Measurements from ENCODE around the gene BANF2. TPM values are rescaled to one million over a fixed set of nuclear protein-coding genes. Genes with fewer than 3 reads are reported as not detected.

BANF2 gene
- total RNA-seq, 1 experiment from 2014 or later, result not detected

GRCh38 chr20:17712708-17713107 lies 12.9 kb downstream of the BANF2 start:
- Mint-ChIP-seq H3K36me3 (ENCODE audit: insufficient read depth in 1 of 3, low read depth in 3 of 3) (no peaks in the 10 kb centered on the region), H3K27ac (no peak overlapping the region), H3K9me3 (no peaks in the 10 kb centered on the region; a peak in 1 of 5 replicates), H3K4me1 (peaks cover 21% of the 10 kb centered on the region in 2 experiments), H3K27me3 (ENCODE audit: low read depth) (peaks cover 2% of the 10 kb centered on the region), H3K4me3 (no peak overlapping the region)
- H2BK15ac ChIP-seq (ENCODE audit: low read depth, low read length), result no peak overlapping the region
- WGBS (ENCODE audit: extremely low coverage, insufficient read length, low lambda C conversion rate), result no CpG with 5 or more reads among the region's 6 CpGs
- H3K27ac ChIP-seq (ENCODE audit: insufficient read length, low read depth, low read length), result no peak overlapping the region
- H3K9ac ChIP-seq (ENCODE audit: extremely low read depth, insufficient read length, low read length), result no peak overlapping the region
- no peaks in the 10 kb centered on the region for H3K79me2 ChIP-seq (ENCODE audit: insufficient read depth, low read length)
- H3K79me1 ChIP-seq (ENCODE audit: insufficient read depth, low read depth, low read length, poor library complexity, severe bottlenecking), result no peaks in the 10 kb centered on the region
- no peak overlapping the region for H4K91ac ChIP-seq (ENCODE audit: insufficient read length, low read depth, low read length)
- no peak overlapping the region for H2BK5ac ChIP-seq (ENCODE audit: insufficient read length, low read length)
- H3K27me3 ChIP-seq (ENCODE audit: insufficient read depth, low read length), result no peaks in the 10 kb centered on the region
- no peak overlapping the region for H3K23ac ChIP-seq (ENCODE audit: insufficient read length, low read depth, low read length)
- TF ChIP-seq, protein P1, sequence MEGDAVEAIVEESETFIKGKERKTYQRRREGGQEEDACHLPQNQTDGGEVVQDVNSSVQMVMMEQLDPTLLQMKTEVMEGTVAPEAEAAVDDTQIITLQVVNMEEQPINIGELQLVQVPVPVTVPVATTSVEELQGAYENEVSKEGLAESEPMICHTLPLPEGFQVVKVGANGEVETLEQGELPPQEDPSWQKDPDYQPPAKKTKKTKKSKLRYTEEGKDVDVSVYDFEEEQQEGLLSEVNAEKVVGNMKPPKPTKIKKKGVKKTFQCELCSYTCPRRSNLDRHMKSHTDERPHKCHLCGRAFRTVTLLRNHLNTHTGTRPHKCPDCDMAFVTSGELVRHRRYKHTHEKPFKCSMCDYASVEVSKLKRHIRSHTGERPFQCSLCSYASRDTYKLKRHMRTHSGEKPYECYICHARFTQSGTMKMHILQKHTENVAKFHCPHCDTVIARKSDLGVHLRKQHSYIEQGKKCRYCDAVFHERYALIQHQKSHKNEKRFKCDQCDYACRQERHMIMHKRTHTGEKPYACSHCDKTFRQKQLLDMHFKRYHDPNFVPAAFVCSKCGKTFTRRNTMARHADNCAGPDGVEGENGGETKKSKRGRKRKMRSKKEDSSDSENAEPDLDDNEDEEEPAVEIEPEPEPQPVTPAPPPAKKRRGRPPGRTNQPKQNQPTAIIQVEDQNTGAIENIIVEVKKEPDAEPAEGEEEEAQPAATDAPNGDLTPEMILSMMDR (conservative IDR thresholded peaks at IDR 0.05), result no peak
- no peaks in the 10 kb centered on the region for H3K9me3 ChIP-seq (ENCODE audit: control insufficient read depth, low read depth, low read length)
- H3K14ac ChIP-seq (ENCODE audit: insufficient read depth, low read length), result no peak overlapping the region
- no peak overlapping the region for H2AK5ac ChIP-seq (ENCODE audit: insufficient read length, low read length)
- no peak overlapping the region for H3K56ac ChIP-seq (ENCODE audit: insufficient read length, low read depth, low read length)
- no peaks in the 10 kb centered on the region for H3K23me2 ChIP-seq (ENCODE audit: insufficient read length, low read depth, low read length, poor library complexity, severe bottlenecking)
- H3T11ph ChIP-seq (ENCODE audit: low read length), result no peak overlapping the region
- no peak overlapping the region for H2BK12ac ChIP-seq (ENCODE audit: insufficient read length, low read depth, low read length)
- H2BK20ac ChIP-seq (ENCODE audit: low read depth, low read length, poor library complexity, severe bottlenecking), result no peak overlapping the region
- no peak overlapping the region for H2BK120ac ChIP-seq (ENCODE audit: low read depth, low read length, poor library complexity, severe bottlenecking)
- no peak overlapping the region for H2AFZ ChIP-seq (ENCODE audit: low read length)
- DNase-seq, result no peak
- H4K5ac ChIP-seq (ENCODE audit: insufficient read length, low read depth, low read length), result no peak overlapping the region
- no peak overlapping the region for H3K18ac ChIP-seq (ENCODE audit: insufficient read length, low read depth, low read length)
- peaks cover 2% of the 10 kb centered on the region; the same call in 1 of the 2 replicates for H3K4me1 ChIP-seq (ENCODE audit: insufficient read depth, low read length)
- no peaks in the 10 kb centered on the region for H4K20me1 ChIP-seq (ENCODE audit: control insufficient read depth, insufficient read depth, insufficient read length)
- H3K4me2 ChIP-seq (ENCODE audit: insufficient read depth, insufficient read length, low read length), result no peak overlapping the region
- H4K8ac ChIP-seq (replicated peaks; ENCODE audit: insufficient read length, low read depth, low read length), result no peak overlapping the region
- H3K4ac ChIP-seq (ENCODE audit: low read depth, low read length), result no peak overlapping the region
